Endothelial cell of umbilical vein (primary cell): ENCODE results near the gene FAM219B.

Experiments
- EZH2 ChIP-seq: IDR thresholded peaks from 2 replicates; pipeline ENCODE4 v1.6.1; 2012; ENCODE audit warnings: borderline replicate concordance, low read depth, mild to moderate bottlenecking, moderate library complexity, low read length, inconsistent platforms; ENCODE audit not compliant: severe bottlenecking
- FOS ChIP-seq: IDR thresholded peaks from 2 replicates; pipeline ENCODE4 v1.6.1; 2011; ENCODE audit warnings: mild to moderate bottlenecking, low read length, moderate library complexity, borderline replicate concordance; ENCODE audit not compliant: insufficient read depth
- JUN ChIP-seq: IDR thresholded peaks from 2 replicates; pipeline ENCODE4 v1.6.1; 2011; ENCODE audit warnings: borderline replicate concordance, low read depth; ENCODE audit not compliant: insufficient read length, insufficient read depth
- MYC ChIP-seq: IDR thresholded peaks from one replicate; pipeline ENCODE4 v1.6.1; 2011; ENCODE audit warnings: mild to moderate bottlenecking, low read depth, low read length
- POLR2A ChIP-seq: IDR thresholded peaks from 2 replicates; pipeline ENCODE4 v1.6.1; 2012; ENCODE audit warnings: low read depth, mild to moderate bottlenecking, control low read depth, low read length
- POLR2AphosphoS5 ChIP-seq: IDR thresholded peaks from 2 replicates; pipeline ENCODE4 v1.6.1; 2012; ENCODE audit warnings: low read depth, mild to moderate bottlenecking, control low read depth, low read length, moderate library complexity; ENCODE audit not compliant: insufficient read depth
- TF ChIP-seq, protein P1 (sequence below), 2 donors: IDR thresholded peaks; 1 replicate in 1 of 2; 2 replicates in 1 of 2; pipeline ENCODE4 v1.5.1; 2011; ENCODE audit warnings: low read length in 2 of 2, mild to moderate bottlenecking in 2 of 2, moderate library complexity in 2 of 2, control low read depth in 1 of 2, inconsistent platforms in 1 of 2, low read depth in 1 of 2; ENCODE audit not compliant: insufficient read depth in 1 of 2; ENCODE audit errors: extremely low read depth in 1 of 2
- TF ChIP-seq, protein P2 (sequence below): IDR thresholded peaks from 2 replicates; pipeline ENCODE4 v1.6.1; 2011; ENCODE audit not compliant: insufficient read depth, insufficient read length

DNA sequence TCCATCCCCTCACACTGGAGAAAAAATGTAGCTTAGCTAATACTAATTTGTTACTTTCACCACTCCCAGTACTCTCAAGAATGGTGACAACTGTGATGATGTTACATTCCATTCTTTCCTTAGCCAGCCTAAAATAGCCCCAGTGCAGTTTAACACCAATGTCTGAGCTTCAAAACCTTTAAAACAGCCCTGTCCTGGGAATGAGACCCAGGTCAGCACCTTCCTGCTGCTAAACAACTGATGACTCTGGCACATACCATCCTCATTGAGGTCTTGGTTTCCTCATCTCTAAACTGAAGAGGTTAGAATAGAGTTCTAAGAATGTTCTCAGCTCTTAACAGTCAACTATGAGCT is 37.3 kb downstream of the FAM219B start:
- TF ChIP-seq POLR2A = no peak
- TF ChIP-seq, protein P1, sequence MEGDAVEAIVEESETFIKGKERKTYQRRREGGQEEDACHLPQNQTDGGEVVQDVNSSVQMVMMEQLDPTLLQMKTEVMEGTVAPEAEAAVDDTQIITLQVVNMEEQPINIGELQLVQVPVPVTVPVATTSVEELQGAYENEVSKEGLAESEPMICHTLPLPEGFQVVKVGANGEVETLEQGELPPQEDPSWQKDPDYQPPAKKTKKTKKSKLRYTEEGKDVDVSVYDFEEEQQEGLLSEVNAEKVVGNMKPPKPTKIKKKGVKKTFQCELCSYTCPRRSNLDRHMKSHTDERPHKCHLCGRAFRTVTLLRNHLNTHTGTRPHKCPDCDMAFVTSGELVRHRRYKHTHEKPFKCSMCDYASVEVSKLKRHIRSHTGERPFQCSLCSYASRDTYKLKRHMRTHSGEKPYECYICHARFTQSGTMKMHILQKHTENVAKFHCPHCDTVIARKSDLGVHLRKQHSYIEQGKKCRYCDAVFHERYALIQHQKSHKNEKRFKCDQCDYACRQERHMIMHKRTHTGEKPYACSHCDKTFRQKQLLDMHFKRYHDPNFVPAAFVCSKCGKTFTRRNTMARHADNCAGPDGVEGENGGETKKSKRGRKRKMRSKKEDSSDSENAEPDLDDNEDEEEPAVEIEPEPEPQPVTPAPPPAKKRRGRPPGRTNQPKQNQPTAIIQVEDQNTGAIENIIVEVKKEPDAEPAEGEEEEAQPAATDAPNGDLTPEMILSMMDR (IDR thresholded peaks at IDR 0.05; ENCODE audit: extremely low read depth in 1 of 2, insufficient read depth in 1 of 2, low read depth in 1 of 2, low read length in 2 of 2) = no peak
- no peak for TF ChIP-seq FOS
- no peak for TF ChIP-seq MYC
- TF ChIP-seq POLR2AphosphoS5 = no peak
- TF ChIP-seq, protein P2, sequence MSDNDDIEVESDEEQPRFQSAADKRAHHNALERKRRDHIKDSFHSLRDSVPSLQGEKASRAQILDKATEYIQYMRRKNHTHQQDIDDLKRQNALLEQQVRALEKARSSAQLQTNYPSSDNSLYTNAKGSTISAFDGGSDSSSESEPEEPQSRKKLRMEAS = no peak
- TF ChIP-seq EZH2 = no peak
- TF ChIP-seq JUN = no peak
